HFFc6 (cell line): ENCODE data around the gene ATP1A1. TPM values are rescaled to one million over a fixed set of nuclear protein-coding genes. Genes with fewer than 3 reads are reported as not detected.

Source experiments
- DNase-seq: peaks from one replicate; pipeline ENCODE4 v3.0.0-alpha.2; 2018
- H3K27ac Mint-ChIP-seq: 2 replicates; pipeline ENCODE4 v1.8.0; 2020; ENCODE audit warnings: mild to moderate bottlenecking, mixed read lengths
- H3K27me3 Mint-ChIP-seq: 2 replicates; pipeline ENCODE4 v1.8.0; 2021; ENCODE audit warnings: mild to moderate bottlenecking, moderate library complexity, mixed read lengths; ENCODE audit not compliant: insufficient read depth
- H3K36me3 Mint-ChIP-seq: 2 replicates; pipeline ENCODE4 v1.8.0; 2021; ENCODE audit warnings: low read depth, mixed read lengths
- H3K4me1 Mint-ChIP-seq: 2 replicates; pipeline ENCODE4 v1.8.0; 2020; ENCODE audit warnings: low read depth, mixed read lengths
- H3K4me3 Mint-ChIP-seq: 2 replicates; pipeline ENCODE4 v1.8.0; 2020; ENCODE audit warnings: mild to moderate bottlenecking, moderate library complexity, mixed read lengths
- H3K9me3 Mint-ChIP-seq: 2 replicates; pipeline ENCODE4 v1.8.0; 2020; ENCODE audit warnings: mild to moderate bottlenecking, mixed read lengths
- CTCF ChIP-seq: fragments of 200-600 bp; sonication (generic); IDR thresholded peaks from 2 replicates; pipeline ENCODE4 v1.5.0; 2021; ENCODE audit warnings: antibody characterized with exemption, mild to moderate bottlenecking
- total RNA-seq, 6 experiments: library from RNA; stranded (reverse); fragmentation: NEBNext Ultra II Directional; extraction: Animal tissue kit (Norgen Biotek cat#: 25700); gene quantifications; 2 replicates in 1 of 6; 3 replicates in 5 of 6; pipeline ENCODE4 v1.2.3, GENCODE V29; 2021

The ATP1A1 gene
- total RNA-seq, 6 experiments from 2014 or later, result 192 to 244 (median 222) TPM

GRCh38 chr1:116351914-116352313, 21.1 kb upstream of the ATP1A1 start:
- no peaks in the 10 kb centered on the region for H3K36me3 Mint-ChIP-seq
- no peaks in the 10 kb centered on the region for H3K9me3 Mint-ChIP-seq
- TF ChIP-seq CTCF, result no peak
- H3K4me1 Mint-ChIP-seq, result peaks cover 19% of the 10 kb centered on the region
- peak overlapping the region; percentile 63; the same call in 1 of the 2 replicates for H3K4me3 Mint-ChIP-seq
- DNase-seq, result no peak
- peaks cover 6% of the 10 kb centered on the region for H3K27me3 Mint-ChIP-seq
- H3K27ac Mint-ChIP-seq, result no peak overlapping the region

GRCh38 chr1:116352349-116352813, 20.7 kb upstream of the ATP1A1 start:
- Mint-ChIP-seq H3K36me3 (no peaks in the 10 kb centered on the region), H3K4me1 (peaks cover 24% of the 10 kb centered on the region), H3K9me3 (no peaks in the 10 kb centered on the region), H3K27me3 (peaks cover 6% of the 10 kb centered on the region), H3K27ac (no peak overlapping the region; the same call in 1 of the 2 replicates), H3K4me3 (peak overlapping the region; percentile 63; the same call in 1 of the 2 replicates)
- no peak for TF ChIP-seq CTCF
- DNase-seq, result no peak

- Mint-ChIP-seq H3K4me1 (peaks cover 32% of the 10 kb centered on the region), H3K27ac (no peak overlapping the region), H3K4me3 (no peak overlapping the region), H3K36me3 (no peaks in the 10 kb centered on the region), H3K9me3 (no peaks in the 10 kb centered on the region), H3K27me3 (peaks cover 6% of the 10 kb centered on the region)
- no peak for TF ChIP-seq CTCF
- DNase-seq, result no peak
Measured at GRCh38 chr1:116353155-116353554, 19.9 kb upstream of the ATP1A1 start.

- Mint-ChIP-seq H3K36me3 (no peaks in the 10 kb centered on the region), H3K9me3 (no peaks in the 10 kb centered on the region), H3K27me3 (no peaks in the 10 kb centered on the region), H3K27ac (peak overlapping the region; percentile 51; the same call in 1 of the 2 replicates), H3K4me1 (peaks cover 59% of the 10 kb centered on the region), H3K4me3 (no peak overlapping the region)
- TF ChIP-seq CTCF, result no peak
- no peak for DNase-seq
Measured at GRCh38 chr1:116356067-116356466, 17.0 kb upstream of the ATP1A1 start.

GRCh38 chr1:116356673-116357072, 16.4 kb upstream of the ATP1A1 start:
- H3K4me1 Mint-ChIP-seq, result peaks cover 59% of the 10 kb centered on the region
- H3K4me3 Mint-ChIP-seq, result peak overlapping the region; percentile 28; the same call in 1 of the 2 replicates
- peak; percentile 33 for DNase-seq
- no peaks in the 10 kb centered on the region for H3K27me3 Mint-ChIP-seq
- H3K9me3 Mint-ChIP-seq, result no peaks in the 10 kb centered on the region
- H3K36me3 Mint-ChIP-seq, result no peaks in the 10 kb centered on the region
- no peak for TF ChIP-seq CTCF
- peak overlapping the region; percentile 62 for H3K27ac Mint-ChIP-seq
